Measurements from ENCODE around the gene COL12A1.

COL12A1 gene

GRCh38 chr6:75124085-75124484 is 81.8 kb downstream of the COL12A1 start:
- no peak overlapping the region for H3K4me3 ChIP-seq (ENCODE audit: low read length)
- TF ChIP-seq ZNF274 (IDR thresholded peaks at IDR 0.05; ENCODE audit: low read depth, low read length): no peak

GRCh38 chr6:75118925-75119515 is 86.8 kb downstream of the COL12A1 start:
- no peak for TF ChIP-seq ZNF274 (IDR thresholded peaks at IDR 0.05; ENCODE audit: low read depth, low read length)
- H3K4me3 ChIP-seq (ENCODE audit: low read length): no peak overlapping the region

- TF ChIP-seq ZNF274 (IDR thresholded peaks at IDR 0.05; ENCODE audit: low read depth, low read length): no peak
- H3K4me3 ChIP-seq (ENCODE audit: low read length): no peak overlapping the region
These were observed 88.2 kb downstream of the COL12A1 start for GRCh38 chr6:75117701-75118100.

GRCh38 chr6:75116946-75117345 is 88.9 kb downstream of the COL12A1 start:
- TF ChIP-seq ZNF274 (IDR thresholded peaks at IDR 0.05; ENCODE audit: low read depth, low read length): no peak
- H3K4me3 ChIP-seq (ENCODE audit: low read length): no peak overlapping the region

GRCh38 chr6:75115481-75115880 is 90.4 kb downstream of the COL12A1 start:
- no peak overlapping the region for H3K4me3 ChIP-seq (ENCODE audit: low read length)
- TF ChIP-seq ZNF274 (IDR thresholded peaks at IDR 0.05; ENCODE audit: low read depth, low read length): no peak

- TF ChIP-seq ZNF274 (IDR thresholded peaks at IDR 0.05; ENCODE audit: low read depth, low read length): no peak
- no peak overlapping the region for H3K4me3 ChIP-seq (ENCODE audit: low read length)
These were observed 91.0 kb downstream of the COL12A1 start for GRCh38 chr6:75114806-75115205.

GRCh38 chr6:75114195-75114594 is 91.7 kb downstream of the COL12A1 start:
- TF ChIP-seq ZNF274 (IDR thresholded peaks at IDR 0.05; ENCODE audit: low read depth, low read length): no peak
- no peak overlapping the region for H3K4me3 ChIP-seq (ENCODE audit: low read length)

- TF ChIP-seq ZNF274 (IDR thresholded peaks at IDR 0.05; ENCODE audit: low read depth, low read length): no peak
- no peak overlapping the region for H3K4me3 ChIP-seq (ENCODE audit: low read length)
These were observed 92.4 kb downstream of the COL12A1 start for GRCh38 chr6:75113446-75113845.

- H3K4me3 ChIP-seq (ENCODE audit: low read length): no peak overlapping the region
- no peak for TF ChIP-seq ZNF274 (IDR thresholded peaks at IDR 0.05; ENCODE audit: low read depth, low read length)
These were observed 96.1 kb downstream of the COL12A1 start for GRCh38 chr6:75109765-75110164.

- TF ChIP-seq ZNF274 (IDR thresholded peaks at IDR 0.05; ENCODE audit: low read depth, low read length): no peak
- no peak overlapping the region for H3K4me3 ChIP-seq (ENCODE audit: low read length)
These were observed 96.8 kb downstream of the COL12A1 start for GRCh38 chr6:75109022-75109421.

- no peak for TF ChIP-seq ZNF274 (IDR thresholded peaks at IDR 0.05; ENCODE audit: low read depth, low read length)
- H3K4me3 ChIP-seq (ENCODE audit: low read length): no peak overlapping the region
These were observed 97.4 kb downstream of the COL12A1 start for GRCh38 chr6:75108333-75108974.

- no peak overlapping the region for H3K4me3 ChIP-seq (ENCODE audit: low read length)
- TF ChIP-seq ZNF274 (IDR thresholded peaks at IDR 0.05; ENCODE audit: low read depth, low read length): no peak
These were observed 97.9 kb downstream of the COL12A1 start for GRCh38 chr6:75107913-75108312.

- H3K4me3 ChIP-seq (ENCODE audit: low read length): no peak overlapping the region
- TF ChIP-seq ZNF274 (IDR thresholded peaks at IDR 0.05; ENCODE audit: low read depth, low read length): no peak
These were observed 99.4 kb downstream of the COL12A1 start for GRCh38 chr6:75106426-75106825.

GRCh38 chr6:75103431-75103830 is 102.4 kb downstream of the COL12A1 start:
- TF ChIP-seq ZNF274 (IDR thresholded peaks at IDR 0.05; ENCODE audit: low read depth, low read length): no peak
- no peak overlapping the region for H3K4me3 ChIP-seq (ENCODE audit: low read length)

GRCh38 chr6:75102301-75102700 is 103.6 kb downstream of the COL12A1 start:
- H3K4me3 ChIP-seq (ENCODE audit: low read length): no peak overlapping the region
- TF ChIP-seq ZNF274 (IDR thresholded peaks at IDR 0.05; ENCODE audit: low read depth, low read length): no peak

GRCh38 chr6:75101896-75102295 is 104.0 kb downstream of the COL12A1 start:
- no peak overlapping the region for H3K4me3 ChIP-seq (ENCODE audit: low read length)

More at GRCh38 chr6:75101896-75102295, 104.0 kb downstream of the COL12A1 start:
- no peak for TF ChIP-seq ZNF274 (IDR thresholded peaks at IDR 0.05; ENCODE audit: low read depth, low read length)

Measured in GM08714 (cell line).